Limb (tissue), 2 donors: ENCODE measurements around the gene F7.
"Not testable (repeated sequence)": the region's sequence is repeated elsewhere in the genome, so short reads cannot be mapped to it uniquely, and the experiment has no call there.

Experiments
- DNase-seq, 2 donors: peaks; one replicate each; pipeline ENCODE4 v3.0.0-alpha.2; 2016; ENCODE audit errors: extremely low spot score in 2 of 2

Gene F7

GRCh38 chr13:113152984-113153809, 47.6 kb downstream of the F7 start:
- DNase-seq: peak in 1 of 2 donors; percentile 63

- peak; percentile 68 to 87 for DNase-seq
These were observed 48.5 kb downstream of the F7 start for GRCh38 chr13:113153810-113154748.

GRCh38 chr13:113155201-113155600, 49.6 kb downstream of the F7 start:
- DNase-seq: no peak

GRCh38 chr13:113155982-113156655, 50.5 kb downstream of the F7 start:
- DNase-seq: no peak

- DNase-seq: no peak
These were observed 51.8 kb downstream of the F7 start for GRCh38 chr13:113157206-113157928.

- no peak for DNase-seq
These were observed 52.5 kb downstream of the F7 start, which contains the start of gene PROZ for GRCh38 chr13:113157929-113158747. Gene PROZ, plus strand, starts transcription at chr13:113158648. Its CDS starts 13 bp downstream, at chr13:113158661.

GRCh38 chr13:113158946-113159345, 53.4 kb downstream of the F7 start:
- DNase-seq: no peak

- no peak for DNase-seq
These were observed 54.1 kb downstream of the F7 start for GRCh38 chr13:113159701-113160100.

- no peak for DNase-seq
These were observed 55.4 kb downstream of the F7 start for GRCh38 chr13:113160983-113161382.

- DNase-seq: no peak
These were observed 55.8 kb downstream of the F7 start for GRCh38 chr13:113161433-113161832.

GRCh38 chr13:113161975-113162374, 56.4 kb downstream of the F7 start:
- DNase-seq: not testable (repeated sequence)

- DNase-seq: no peak
These were observed 57.4 kb downstream of the F7 start for GRCh38 chr13:113162783-113163685.

GRCh38 chr13:113164492-113164891, 58.9 kb downstream of the F7 start:
- DNase-seq: peak in 1 of 2 donors; percentile 16

- DNase-seq: no peak
These were observed 60.7 kb downstream of the F7 start for GRCh38 chr13:113166266-113166665.

GRCh38 chr13:113166681-113167080, 61.1 kb downstream of the F7 start:
- no peak for DNase-seq

GRCh38 chr13:113167155-113167554, 61.6 kb downstream of the F7 start:
- no peak for DNase-seq

- DNase-seq: no peak
These were observed 62.0 kb downstream of the F7 start for GRCh38 chr13:113167575-113167974.

GRCh38 chr13:113168211-113168610, 62.6 kb downstream of the F7 start:
- no peak for DNase-seq
